ENCODE data around the gene PRRC2C. TPM values are rescaled to one million over a fixed set of nuclear protein-coding genes. Genes with fewer than 3 reads are reported as not detected.
A peak's percentile ranks its signal among the peaks of the same experiment; 100 is the strongest.
"Not testable (repeated sequence)": the region's sequence is repeated elsewhere in the genome, so short reads cannot be mapped to it uniquely, and the experiment has no call there.

Gene PRRC2C
- total RNA-seq, 1 donor from 2014 or later: 225 TPM

- H3K27me3 Mint-ChIP-seq (ENCODE audit: low read depth): no peaks in the 10 kb centered on the region
- no peak for TF ChIP-seq CTCF (IDR thresholded peaks at IDR 0.05; ENCODE audit: unreplicated experiment)
- peaks cover 18% of the 10 kb centered on the region for H3K9me3 Mint-ChIP-seq
- no peak overlapping the region for H3K27ac Mint-ChIP-seq
- DNase-seq (ENCODE audit: low spot score in 2 of 2, unreplicated experiment in 2 of 2): no peak
- H3K4me1 Mint-ChIP-seq: no peaks in the 10 kb centered on the region
- H3K4me3 Mint-ChIP-seq: no peak overlapping the region
- H3K36me3 Mint-ChIP-seq: peaks cover 26% of the 10 kb centered on the region
Measured at GRCh38 chr1:171597203-171597602, 111.9 kb downstream of the PRRC2C start.

GRCh38 chr1:171600310-171600709 lies 115.0 kb downstream of the PRRC2C start:
- not testable (repeated sequence) for H3K27ac Mint-ChIP-seq; H3K4me1 Mint-ChIP-seq; H3K27me3 Mint-ChIP-seq (ENCODE audit: low read depth); H3K4me3 Mint-ChIP-seq; DNase-seq (ENCODE audit: low spot score in 2 of 2, unreplicated experiment in 2 of 2)
- H3K9me3 Mint-ChIP-seq: peaks cover 18% of the 10 kb centered on the region
- peaks cover 16% of the 10 kb centered on the region for H3K36me3 Mint-ChIP-seq

- no peak overlapping the region for H3K4me3 Mint-ChIP-seq
- no peak overlapping the region for H3K27ac Mint-ChIP-seq
- H3K27me3 Mint-ChIP-seq (ENCODE audit: low read depth): no peaks in the 10 kb centered on the region
- peaks cover 16% of the 10 kb centered on the region for H3K36me3 Mint-ChIP-seq
- peaks cover 18% of the 10 kb centered on the region for H3K9me3 Mint-ChIP-seq
- no peak for DNase-seq (ENCODE audit: low spot score in 2 of 2, unreplicated experiment in 2 of 2)
- TF ChIP-seq CTCF (IDR thresholded peaks at IDR 0.05; ENCODE audit: unreplicated experiment): no peak
- H3K4me1 Mint-ChIP-seq: peaks cover 6% of the 10 kb centered on the region
Measured at GRCh38 chr1:171600862-171601261, 115.5 kb downstream of the PRRC2C start.

- not testable (repeated sequence) for H3K4me3 Mint-ChIP-seq; H3K27me3 Mint-ChIP-seq (ENCODE audit: low read depth); H3K27ac Mint-ChIP-seq; H3K36me3 Mint-ChIP-seq; DNase-seq (ENCODE audit: low spot score in 2 of 2, unreplicated experiment in 2 of 2)
- Mint-ChIP-seq H3K4me1 (peaks cover 12% of the 10 kb centered on the region), H3K9me3 (peaks cover 14% of the 10 kb centered on the region)
Measured at GRCh38 chr1:171603042-171603441, 117.7 kb downstream of the PRRC2C start.

GRCh38 chr1:171606402-171606941 lies 121.1 kb downstream of the PRRC2C start:
- no peaks in the 10 kb centered on the region for H3K27me3 Mint-ChIP-seq (ENCODE audit: low read depth)
- no peak for TF ChIP-seq CTCF (IDR thresholded peaks at IDR 0.05; ENCODE audit: unreplicated experiment)
- peaks cover 12% of the 10 kb centered on the region for H3K4me1 Mint-ChIP-seq
- H3K9me3 Mint-ChIP-seq: no peaks in the 10 kb centered on the region
- no peak for DNase-seq (ENCODE audit: low spot score in 2 of 2, unreplicated experiment in 2 of 2)
- H3K27ac Mint-ChIP-seq: peak overlapping the region; percentile 43
- no peak overlapping the region for H3K4me3 Mint-ChIP-seq
- no peaks in the 10 kb centered on the region for H3K36me3 Mint-ChIP-seq

GRCh38 chr1:171610385-171610784 lies 125.1 kb downstream of the PRRC2C start:
- Mint-ChIP-seq H3K27ac (no peak overlapping the region), H3K27me3 (ENCODE audit: low read depth) (no peaks in the 10 kb centered on the region), H3K4me1 (peaks cover 9% of the 10 kb centered on the region), H3K4me3 (no peak overlapping the region), H3K9me3 (no peaks in the 10 kb centered on the region), H3K36me3 (no peaks in the 10 kb centered on the region)
- TF ChIP-seq CTCF (IDR thresholded peaks at IDR 0.05; ENCODE audit: unreplicated experiment): no peak
- no peak for DNase-seq (ENCODE audit: low spot score in 2 of 2, unreplicated experiment in 2 of 2)

GRCh38 chr1:171611306-171611705 lies 126.0 kb downstream of the PRRC2C start:
- no peak for DNase-seq (ENCODE audit: low spot score in 2 of 2, unreplicated experiment in 2 of 2)
- TF ChIP-seq CTCF (IDR thresholded peaks at IDR 0.05; ENCODE audit: unreplicated experiment): no peak
- no peak overlapping the region for H3K4me3 Mint-ChIP-seq
- no peaks in the 10 kb centered on the region for H3K9me3 Mint-ChIP-seq
- no peaks in the 10 kb centered on the region for H3K27me3 Mint-ChIP-seq (ENCODE audit: low read depth)
- peaks cover 3% of the 10 kb centered on the region for H3K4me1 Mint-ChIP-seq
- H3K27ac Mint-ChIP-seq: no peak overlapping the region
- H3K36me3 Mint-ChIP-seq: no peaks in the 10 kb centered on the region
